SK-N-SH treated with all-trans-retinoic acid at 6 μM for 48 hours (cell line): Measurements from ENCODE around the gene PLEKHG5.

ENCODE experiments used
- ATAC-seq: fragments of 200-7000 bp; cut with Tn5 transposase; 3 replicates; pipeline ENCODE4 v1.9.1; 2020; ENCODE audit warnings: mild to moderate bottlenecking, moderate library complexity
- ARNTL ChIP-seq: fragments of 450-650 bp; formaldehyde crosslinking; IDR thresholded peaks from 2 replicates; pipeline ENCODE4 v1.5.0; 2020; ENCODE audit warnings: low read depth, mild to moderate bottlenecking, moderate library complexity, borderline replicate concordance
- CSDC2 ChIP-seq: fragments of 250-450 bp; sonication (Bioruptor Pico); IDR thresholded peaks from 2 replicates; pipeline ENCODE4 v1.5.0; 2020; ENCODE audit warnings: mild to moderate bottlenecking, moderate library complexity
- CSRNP3 ChIP-seq: fragments of 250-450 bp; sonication (Bioruptor Pico); IDR thresholded peaks from 2 replicates; pipeline ENCODE4 v1.5.1; 2021; ENCODE audit warnings: mild to moderate bottlenecking, moderate library complexity
- ESRRG ChIP-seq: fragments of 250-450 bp; sonication (Bioruptor Pico); IDR thresholded peaks from 2 replicates; pipeline ENCODE4 v1.6.1; 2021; ENCODE audit warnings: mild to moderate bottlenecking
- GLIS3 ChIP-seq: fragments of 250-450 bp; sonication (Bioruptor Pico); IDR thresholded peaks from 2 replicates; pipeline ENCODE4 v1.5.0; 2020; ENCODE audit warnings: mild to moderate bottlenecking, moderate library complexity
- ISL1 ChIP-seq: fragments of 250-450 bp; sonication (Bioruptor Pico); IDR thresholded peaks from 2 replicates; pipeline ENCODE4 v2.1.2; 2022; ENCODE audit warnings: mild to moderate bottlenecking, moderate library complexity
- OSR1 ChIP-seq: fragments of 250-450 bp; sonication (Bioruptor Pico); IDR thresholded peaks from 2 replicates; pipeline ENCODE4 v1.8.0; 2022; ENCODE audit warnings: moderate library complexity, mild to moderate bottlenecking, inconsistent platforms
- PATZ1 ChIP-seq: fragments of 250-450 bp; sonication (Bioruptor Pico); IDR thresholded peaks from 2 replicates; pipeline ENCODE4 v1.8.0; 2020; ENCODE audit warnings: mild to moderate bottlenecking, moderate library complexity, borderline replicate concordance
- POU6F1 ChIP-seq: fragments of 250-450 bp; sonication (Bioruptor Pico); IDR thresholded peaks from 2 replicates; pipeline ENCODE4 v1.8.0; 2021; ENCODE audit warnings: low read depth, mild to moderate bottlenecking, moderate library complexity, borderline replicate concordance
- PPARA ChIP-seq: fragments of 250-450 bp; sonication (Bioruptor Pico); IDR thresholded peaks from 2 replicates; pipeline ENCODE4 v1.5.0; 2020; ENCODE audit warnings: mild to moderate bottlenecking, borderline replicate concordance
- RARB ChIP-seq: fragments of 250-450 bp; sonication (Bioruptor Pico); IDR thresholded peaks from 2 replicates; pipeline ENCODE4 v1.8.0; 2021; ENCODE audit warnings: mild to moderate bottlenecking, moderate library complexity
- SNAI2 ChIP-seq: fragments of 250-450 bp; sonication (Bioruptor Pico); IDR thresholded peaks from 2 replicates; pipeline ENCODE4 v1.5.0; 2020; ENCODE audit warnings: mild to moderate bottlenecking, moderate library complexity
- TCF4 ChIP-seq: fragments of 250-450 bp; sonication (Bioruptor Pico); IDR thresholded peaks from 2 replicates; pipeline ENCODE4 v1.8.0; 2021; ENCODE audit warnings: mild to moderate bottlenecking, moderate library complexity, borderline replicate concordance
- TOX ChIP-seq: fragments of 250-450 bp; sonication (Bioruptor Pico); IDR thresholded peaks from 2 replicates; pipeline ENCODE4 v1.8.0; 2021; ENCODE audit warnings: mild to moderate bottlenecking, moderate library complexity, borderline replicate concordance
- TSHZ2 ChIP-seq: fragments of 250-450 bp; sonication (Bioruptor Pico); IDR thresholded peaks from 2 replicates; pipeline ENCODE4 v1.5.0; 2020; ENCODE audit warnings: mild to moderate bottlenecking, moderate library complexity
- ZC3H10 ChIP-seq: fragments of 250-450 bp; sonication (Bioruptor Pico); IDR thresholded peaks from 2 replicates; pipeline ENCODE4 v1.5.1; 2021; ENCODE audit warnings: mild to moderate bottlenecking, moderate library complexity
- ZFP3 ChIP-seq: fragments of 250-450 bp; sonication (Bioruptor Pico); IDR thresholded peaks from 2 replicates; pipeline ENCODE4 v1.5.0; 2020; ENCODE audit warnings: mild to moderate bottlenecking, moderate library complexity
- ZFP30 ChIP-seq: fragments of 450-650 bp; formaldehyde crosslinking; IDR thresholded peaks from 2 replicates; pipeline ENCODE4 v1.5.0; 2022; ENCODE audit warnings: mild to moderate bottlenecking, moderate library complexity
- ZNF565 ChIP-seq: fragments of 450-650 bp; formaldehyde crosslinking; conservative IDR thresholded peaks from 2 replicates; pipeline ENCODE4 v1.5.0; 2020; ENCODE audit warnings: low read depth, mild to moderate bottlenecking, moderate library complexity
- ZNF8 ChIP-seq: fragments of 450-650 bp; formaldehyde crosslinking; IDR thresholded peaks from 2 replicates; pipeline ENCODE4 v1.5.0; 2020; ENCODE audit warnings: mild to moderate bottlenecking, moderate library complexity

The PLEKHG5 gene

GRCh38 chr1:6511056-6511455 lies 19.6 kb upstream of the PLEKHG5 start (continued):
- no peak for TF ChIP-seq CSRNP3
- TF ChIP-seq ZFP3 (CRISPR knock-in tag): no peak
- no peak for TF ChIP-seq ZNF8 (CRISPR knock-in tag)
- TF ChIP-seq ARNTL (CRISPR knock-in tag): no peak
- TF ChIP-seq ZFP30 (CRISPR knock-in tag): no peak

GRCh38 chr1:6510493-6510892 lies 19.0 kb upstream of the PLEKHG5 start:
- no peak for ATAC-seq
- TF ChIP-seq ZFP30 (CRISPR knock-in tag) (no peak), CSDC2 (CRISPR knock-in tag) (no peak), POU6F1 (CRISPR knock-in tag) (no peak), TCF4 (CRISPR knock-in tag) (no peak), OSR1 (CRISPR knock-in tag) (no peak), GLIS3 (CRISPR knock-in tag) (no peak), CSRNP3 (no peak), ISL1 (no peak), PPARA (CRISPR knock-in tag) (no peak), ZC3H10 (CRISPR knock-in tag) (no peak), PATZ1 (no peak), RARB (CRISPR knock-in tag) (no peak), TSHZ2 (CRISPR knock-in tag) (no peak), ZNF8 (CRISPR knock-in tag) (no peak), SNAI2 (CRISPR knock-in tag) (no peak), ESRRG (CRISPR knock-in tag) (no peak), TOX (CRISPR knock-in tag) (no peak)

- TF ChIP-seq OSR1 (CRISPR knock-in tag): no peak
- no peak for TF ChIP-seq TOX (CRISPR knock-in tag)
- TF ChIP-seq POU6F1 (CRISPR knock-in tag): no peak
- no peak for TF ChIP-seq ESRRG (CRISPR knock-in tag)
- no peak for TF ChIP-seq ZFP30 (CRISPR knock-in tag)
- no peak for TF ChIP-seq ZNF565
- TF ChIP-seq ISL1: no peak
- TF ChIP-seq GLIS3 (CRISPR knock-in tag): no peak
- TF ChIP-seq SNAI2 (CRISPR knock-in tag): no peak
- no peak for TF ChIP-seq TSHZ2 (CRISPR knock-in tag)
- TF ChIP-seq ZNF8 (CRISPR knock-in tag): no peak
- no peak; the same call in 2 of the 3 replicates for ATAC-seq
These were observed 18.4 kb upstream of the PLEKHG5 start for GRCh38 chr1:6509919-6510291.
